Activated T-helper 9 cell treated with anti-CD3 and anti-CD28 coated beads, Interleukin-2, amount 50 U/mL, for 16 hours (primary cell): ENCODE data around the gene VOPP1.
"Not testable (repeated sequence)": the region's sequence is repeated elsewhere in the genome, so short reads cannot be mapped to it uniquely, and the experiment has no call there.

ENCODE experiments used
- DNase-seq: peaks from one replicate; pipeline ENCODE4 v3.0.0-alpha.2; 2020; ENCODE audit warnings: low read depth

VOPP1 gene

GRCh38 chr7:55510206-55510605 lies 62.1 kb downstream of the VOPP1 start:
- DNase-seq: not testable (repeated sequence)

- DNase-seq: no peak
These were observed 63.0 kb downstream of the VOPP1 start for GRCh38 chr7:55509322-55509721.

- no peak for DNase-seq
These were observed 63.9 kb downstream of the VOPP1 start for GRCh38 chr7:55508221-55509011.

- DNase-seq: no peak
These were observed 64.6 kb downstream of the VOPP1 start for GRCh38 chr7:55507743-55508142.

- DNase-seq: no peak
These were observed 67.2 kb downstream of the VOPP1 start for GRCh38 chr7:55504967-55505658.

- no peak for DNase-seq
These were observed 68.0 kb downstream of the VOPP1 start for GRCh38 chr7:55504093-55504859.

GRCh38 chr7:55502858-55503440 lies 69.4 kb downstream of the VOPP1 start:
- no peak for DNase-seq

- DNase-seq: no peak
These were observed 70.0 kb downstream of the VOPP1 start for GRCh38 chr7:55502124-55502857.

- DNase-seq: no peak
These were observed 70.7 kb downstream of the VOPP1 start for GRCh38 chr7:55501611-55502010.

- no peak for DNase-seq
These were observed 72.1 kb downstream of the VOPP1 start for GRCh38 chr7:55500117-55500756.

GRCh38 chr7:55499591-55499990 lies 72.7 kb downstream of the VOPP1 start:
- no peak for DNase-seq

- DNase-seq: no peak
These were observed 73.5 kb downstream of the VOPP1 start for GRCh38 chr7:55498770-55499169.

- no peak for DNase-seq
These were observed 74.2 kb downstream of the VOPP1 start for GRCh38 chr7:55498142-55498541.

GRCh38 chr7:55497521-55497920 lies 74.8 kb downstream of the VOPP1 start:
- no peak for DNase-seq

- no peak for DNase-seq
These were observed 75.4 kb downstream of the VOPP1 start for GRCh38 chr7:55496906-55497305.

- no peak for DNase-seq
These were observed 77.4 kb downstream of the VOPP1 start for GRCh38 chr7:55494951-55495350.

GRCh38 chr7:55493408-55493807 lies 78.9 kb downstream of the VOPP1 start:
- DNase-seq: no peak

GRCh38 chr7:55491346-55491745 lies 81.0 kb downstream of the VOPP1 start:
- DNase-seq: no peak

- no peak for DNase-seq
These were observed 82.2 kb downstream of the VOPP1 start for GRCh38 chr7:55490099-55490498.

GRCh38 chr7:55489552-55489951 lies 82.8 kb downstream of the VOPP1 start:
- no peak for DNase-seq

GRCh38 chr7:55488804-55489340 lies 83.4 kb downstream of the VOPP1 start:
- DNase-seq: no peak
